SK-N-SH (cell line): ENCODE data around the gene DCDC2. TPM values are rescaled to one million over a fixed set of nuclear protein-coding genes. Genes with fewer than 3 reads are reported as not detected.

ENCODE experiments used
- CTCF ChIA-PET: fragments of 300-600, 350-600 bp; formaldehyde crosslinking; extraction: SDS; loops from one replicate; lab custom pipeline; 2021; lab: Yijun Ruan, JAX
- POLR2A ChIA-PET: fragments of 350-600 bp; sonication (Branson Sonifier 250); formaldehyde crosslinking; extraction: SDS; loops from one replicate; lab custom pipeline; 2020; ENCODE audit warnings: antibody characterized with exemption, inconsistent platforms; lab: Yijun Ruan, JAX
- DNase-seq: peaks from one replicate; pipeline ENCODE4 v3.0.0; 2012
- H2AFZ ChIP-seq: fragments of 200-600 bp; sonication (generic); 2 replicates; pipeline ENCODE4 v1.8.1; 2016; ENCODE audit warnings: antibody characterized with exemption, mild to moderate bottlenecking, low read depth
- H3F3A ChIP-seq: fragments of 200-600 bp; sonication (generic); replicated peaks from 2 replicates; pipeline ENCODE3; 2016; ENCODE audit warnings: antibody characterized with exemption, mild to moderate bottlenecking; ENCODE audit not compliant: insufficient read depth
- H3K27ac ChIP-seq, 2 experiments: fragments of 200-500 bp in 1 of 2; fragments of 200-600 bp in 1 of 2; sonication (Bioruptor generic) in 1 of 2; sonication (generic), shearing (Covaris generic) in 1 of 2; 2 replicates each; pipeline versions ENCODE4 v1.5.1 to v1.6.1; 2014 to 2016; ENCODE audit warnings: low read depth in 2 of 2, inconsistent platforms in 1 of 2, low read length in 1 of 2, mild to moderate bottlenecking in 1 of 2, mixed read lengths in 1 of 2
- H3K27me3 ChIP-seq: fragments of 200-600 bp; sonication (generic), shearing (Covaris generic); 2 replicates; pipeline ENCODE4 v1.6.1; 2016; ENCODE audit warnings: mixed run types; ENCODE audit not compliant: insufficient read depth
- H3K36me3 ChIP-seq, 2 experiments: fragments of 200-500 bp in 1 of 2; fragments of 200-600 bp in 1 of 2; sonication (Bioruptor generic) in 1 of 2; sonication (generic) in 1 of 2; replicated peaks in 1 of 2; 2 replicates each; pipeline versions ENCODE3 to v1.5.1; 2014 to 2016; ENCODE audit warnings: low read length in 1 of 2, mild to moderate bottlenecking in 1 of 2; ENCODE audit not compliant: insufficient read depth in 2 of 2, control insufficient read depth in 1 of 2
- H3K4me1 ChIP-seq, 2 experiments: fragments of 200-500 bp in 1 of 2; fragments of 200-600 bp in 1 of 2; sonication (Bioruptor generic) in 1 of 2; sonication (generic), shearing (Covaris generic) in 1 of 2; 2 replicates each; pipeline versions ENCODE4 v1.5.1 to v1.6.1; 2014 to 2016; ENCODE audit warnings: low read depth in 1 of 2, low read length in 1 of 2, mixed run types in 1 of 2; ENCODE audit not compliant: insufficient read depth in 2 of 2, control insufficient read depth in 1 of 2
- H3K4me2 ChIP-seq: fragments of 200-600 bp; sonication (generic), shearing (Covaris generic); 2 replicates; pipeline ENCODE4 v1.6.1; 2017; ENCODE audit warnings: mixed run types
- H3K4me3 ChIP-seq, 2 experiments: fragments of 200-500 bp in 1 of 2; fragments of 200-600 bp in 1 of 2; sonication (Bioruptor generic) in 1 of 2; sonication (generic), shearing (Covaris generic) in 1 of 2; 2 replicates each; pipeline versions ENCODE4 v1.5.1 to v1.8.1; 2014 to 2016; ENCODE audit warnings: low read depth in 2 of 2, inconsistent platforms in 1 of 2, low read length in 1 of 2, mild to moderate bottlenecking in 1 of 2, mixed read lengths in 1 of 2, moderate library complexity in 1 of 2
- H3K79me2 ChIP-seq: fragments of 200-600 bp; sonication (generic); 2 replicates; pipeline ENCODE4 v1.8.1; 2017; ENCODE audit warnings: mild to moderate bottlenecking; ENCODE audit not compliant: insufficient read depth
- H3K9ac ChIP-seq: fragments of 200-600 bp; sonication (generic); 2 replicates; pipeline ENCODE4 v1.6.1; 2017; ENCODE audit warnings: mixed run types
- H3K9me2 ChIP-seq: fragments of 200-600 bp; sonication (generic); 2 replicates; pipeline ENCODE4 v1.6.1; 2017; ENCODE audit warnings: mixed run types
- H3K9me3 ChIP-seq: fragments of 200-600 bp; sonication (generic); 2 replicates; pipeline ENCODE4 v1.6.1; 2017; ENCODE audit warnings: mixed run types, mild to moderate bottlenecking, moderate library complexity
- H4K20me1 ChIP-seq: fragments of 200-600 bp; sonication (generic); 2 replicates; pipeline ENCODE4 v1.6.1; 2017; ENCODE audit warnings: mild to moderate bottlenecking, mixed run types; ENCODE audit not compliant: insufficient read depth
- EP300 ChIP-seq, 2 experiments: IDR thresholded peaks; 2 replicates each; pipeline versions ENCODE4 v1.4.0 to v1.6.1; 2012; ENCODE audit warnings: borderline replicate concordance in 1 of 2, low read depth in 1 of 2, low read length in 1 of 2
- FOSL2 ChIP-seq: IDR thresholded peaks from 2 replicates; pipeline ENCODE4 v1.4.0; 2012; ENCODE audit warnings: low read depth, mild to moderate bottlenecking, moderate library complexity, borderline replicate concordance
- FOXJ3 ChIP-seq: sonication (generic); formaldehyde crosslinking; IDR thresholded peaks from 2 replicates; pipeline ENCODE4 v1.5.1; 2020; ENCODE audit warnings: mild to moderate bottlenecking, missing genetic modification reagents
- FOXM1 ChIP-seq: IDR thresholded peaks from 2 replicates; pipeline ENCODE4 v1.4.0; 2012; ENCODE audit warnings: low read depth, mild to moderate bottlenecking
- GABPA ChIP-seq: IDR thresholded peaks from 2 replicates; pipeline ENCODE4 v1.4.0; 2012; ENCODE audit warnings: low read depth, mild to moderate bottlenecking
- NFIC ChIP-seq: IDR thresholded peaks from 2 replicates; pipeline ENCODE4 v1.4.0; 2012; ENCODE audit warnings: borderline replicate concordance
- PBX3 ChIP-seq: IDR thresholded peaks from 2 replicates; pipeline ENCODE4; 2012
- POLR2AphosphoS5 ChIP-seq: IDR thresholded peaks from 2 replicates; pipeline ENCODE4 v1.6.1; 2012; ENCODE audit warnings: low read depth, low read length
- RAD21 ChIP-seq: IDR thresholded peaks from 2 replicates; pipeline ENCODE4 v1.6.1; 2012; ENCODE audit warnings: mild to moderate bottlenecking, low read length
- REST ChIP-seq: IDR thresholded peaks from 2 replicates; pipeline ENCODE4 v1.6.1; 2012; ENCODE audit warnings: mild to moderate bottlenecking, low read depth, low read length, moderate library complexity
- RFX5 ChIP-seq: IDR thresholded peaks from 2 replicates; pipeline ENCODE4 v1.6.1; 2012; ENCODE audit warnings: mild to moderate bottlenecking, improper control_type of control experiment, low read length
- RXRA ChIP-seq: IDR thresholded peaks from 2 replicates; pipeline ENCODE4 v1.4.0; 2012; ENCODE audit warnings: low read depth, mild to moderate bottlenecking, borderline replicate concordance
- SIN3A ChIP-seq: IDR thresholded peaks from 2 replicates; pipeline ENCODE4 v1.6.1; 2012; ENCODE audit warnings: low read depth, mild to moderate bottlenecking, low read length, moderate library complexity, borderline replicate concordance
- TEAD4 ChIP-seq: IDR thresholded peaks from 2 replicates; pipeline ENCODE4 v1.4.0; 2012; ENCODE audit warnings: mild to moderate bottlenecking, borderline replicate concordance; ENCODE audit not compliant: insufficient read depth
- USF2 ChIP-seq: fragments of 150-350 bp; IDR thresholded peaks from 2 replicates; pipeline ENCODE4 v1.6.1; 2017; ENCODE audit warnings: antibody characterized with exemption, low read length, low read depth, borderline replicate concordance
- YY1 ChIP-seq: IDR thresholded peaks from 2 replicates; pipeline ENCODE4 v1.4.0; 2012; ENCODE audit warnings: low read depth, mild to moderate bottlenecking
- WGBS: methylation state at CpG from one replicate; pipeline ENCODE4 v1.1.6; 2017; ENCODE audit warnings: low lambda C conversion rate; 5-methylcytosine and 5-hydroxymethylcytosine counted together
- polyA plus RNA-seq, 3 experiments: library from polyadenylated mRNA; depleted of rRNA; stranded (reverse); fragments of >200 nt; gene quantifications; 2 replicates each; pipeline ENCODE4 v1.2.3, GENCODE V29; 2012

Gene DCDC2
- polyA plus RNA-seq, 1 of the 3 experiments (the other 2 are of a cell fraction) = not detected

- Histone ChIP-seq H2AFZ (no peak overlapping the region), H3K9me3 (no peaks in the 10 kb centered on the region), H4K20me1 (no peaks in the 10 kb centered on the region), H3K4me3 (no peak overlapping the region), H3K9ac (no peak overlapping the region), H3K36me3 (no peaks in the 10 kb centered on the region), H3F3A (no peaks in the 10 kb centered on the region), H3K9me2 (no peaks in the 10 kb centered on the region), H3K4me2 (no peak overlapping the region), H3K79me2 (no peaks in the 10 kb centered on the region), H3K27me3 (no peaks in the 10 kb centered on the region), H3K27ac (no peak overlapping the region), H3K4me1 (no peaks in the 10 kb centered on the region; a peak in 1 of 4 replicates)
- DNase-seq = no peak
- TF ChIP-seq RXRA (no peak), FOXJ3 (CRISPR knock-in tag) (no peak), EP300 (IDR thresholded peaks at IDR 0.05; ENCODE audit: borderline replicate concordance in 1 of 2, low read depth in 1 of 2, low read length in 1 of 2) (no peak), RAD21 (no peak), NFIC (no peak), USF2 (no peak), POLR2AphosphoS5 (no peak), FOSL2 (no peak), PBX3 (no peak), TEAD4 (no peak), SIN3A (no peak), FOXM1 (no peak), REST (no peak), YY1 (no peak), GABPA (no peak), RFX5 (no peak)
- CTCF ChIA-PET = interaction anchor here (1.2 kb wide), 1 partner anchor 10 kb away, joined by 3 read pairs; no protein-coding TSS in a partner anchor
- POLR2A ChIA-PET = no interaction called here
- WGBS = 27% methylated on average over 1 of the region's 1 CpG
Measured at GRCh38 chr6:24324617-24325016, 33.2 kb downstream of the DCDC2 start.
